ENCODE data around the gene SHISAL1. TPM values are rescaled to one million over a fixed set of nuclear protein-coding genes. Genes with fewer than 3 reads are reported as not detected.

Gene SHISAL1
- total and polyA plus RNA-seq, 10 of the 15 experiments (the other 5 are each of a cell fraction or from before 2014, with no cell fraction given): not detected

DNA sequence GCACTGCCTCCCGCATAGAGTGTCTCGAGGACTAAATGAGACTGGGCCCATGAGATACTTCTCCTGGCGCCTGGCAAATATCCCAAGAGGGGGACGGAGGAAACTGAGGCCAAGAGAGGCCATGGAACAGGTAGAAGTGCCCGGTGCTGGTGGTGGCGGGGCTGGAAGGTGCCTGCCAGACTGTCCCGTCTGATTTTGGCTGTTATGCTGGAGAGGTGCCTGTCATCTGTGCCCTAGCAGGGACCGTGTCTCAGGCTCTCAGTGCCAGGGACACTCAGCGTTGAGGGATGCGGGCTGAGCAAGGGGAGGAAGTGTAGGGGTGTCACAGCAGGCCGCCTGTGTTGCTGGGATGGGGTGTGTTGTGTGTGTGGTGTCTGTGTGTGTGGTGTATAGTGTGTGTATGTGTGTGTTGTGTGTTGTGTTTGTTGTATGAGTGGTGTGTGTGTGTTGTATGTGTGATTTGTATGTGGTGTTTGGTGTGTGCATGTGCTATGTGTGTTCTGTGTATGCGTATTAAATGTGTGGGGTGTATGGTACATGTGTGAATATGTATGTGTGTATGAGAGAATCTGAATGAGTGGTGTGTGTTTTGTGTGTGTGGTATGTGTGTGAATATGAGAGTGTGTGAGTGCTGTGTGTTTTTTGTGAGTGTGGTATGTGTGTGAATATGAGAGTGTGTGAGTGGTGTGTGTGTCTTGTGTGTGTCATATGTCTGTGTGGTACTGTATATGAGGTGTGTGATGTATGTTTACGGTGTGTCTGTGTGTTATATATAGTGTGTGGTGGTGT, 21.3 kb upstream of the SHISAL1 start (continued):
- TF ChIP-seq EP300 (IDR thresholded peaks at IDR 0.05; ENCODE audit: borderline replicate concordance in 1 of 2, control insufficient read depth in 1 of 2, low read depth in 2 of 2, low read length in 2 of 2) (no peak), MEF2A (IDR thresholded peaks at IDR 0.05; ENCODE audit: insufficient read depth, low read depth, low read length) (no peak), JUNB (IDR thresholded peaks at IDR 0.05) (no peak), PAX8 (IDR thresholded peaks at IDR 0.05) (no peak), CEBPB (IDR thresholded peaks at IDR 0.05; ENCODE audit: borderline replicate concordance in 1 of 2, low read depth in 2 of 2, low read length in 2 of 2) (no peak), NFYB (IDR thresholded peaks at IDR 0.05; ENCODE audit: insufficient read depth, low read depth, low read length) (no peak)
- TF ChIP-seq, protein P1, sequence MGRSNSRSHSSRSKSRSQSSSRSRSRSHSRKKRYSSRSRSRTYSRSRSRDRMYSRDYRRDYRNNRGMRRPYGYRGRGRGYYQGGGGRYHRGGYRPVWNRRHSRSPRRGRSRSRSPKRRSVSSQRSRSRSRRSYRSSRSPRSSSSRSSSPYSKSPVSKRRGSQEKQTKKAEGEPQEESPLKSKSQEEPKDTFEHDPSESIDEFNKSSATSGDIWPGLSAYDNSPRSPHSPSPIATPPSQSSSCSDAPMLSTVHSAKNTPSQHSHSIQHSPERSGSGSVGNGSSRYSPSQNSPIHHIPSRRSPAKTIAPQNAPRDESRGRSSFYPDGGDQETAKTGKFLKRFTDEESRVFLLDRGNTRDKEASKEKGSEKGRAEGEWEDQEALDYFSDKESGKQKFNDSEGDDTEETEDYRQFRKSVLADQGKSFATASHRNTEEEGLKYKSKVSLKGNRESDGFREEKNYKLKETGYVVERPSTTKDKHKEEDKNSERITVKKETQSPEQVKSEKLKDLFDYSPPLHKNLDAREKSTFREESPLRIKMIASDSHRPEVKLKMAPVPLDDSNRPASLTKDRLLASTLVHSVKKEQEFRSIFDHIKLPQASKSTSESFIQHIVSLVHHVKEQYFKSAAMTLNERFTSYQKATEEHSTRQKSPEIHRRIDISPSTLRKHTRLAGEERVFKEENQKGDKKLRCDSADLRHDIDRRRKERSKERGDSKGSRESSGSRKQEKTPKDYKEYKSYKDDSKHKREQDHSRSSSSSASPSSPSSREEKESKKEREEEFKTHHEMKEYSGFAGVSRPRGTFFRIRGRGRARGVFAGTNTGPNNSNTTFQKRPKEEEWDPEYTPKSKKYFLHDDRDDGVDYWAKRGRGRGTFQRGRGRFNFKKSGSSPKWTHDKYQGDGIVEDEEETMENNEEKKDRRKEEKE (IDR thresholded peaks at IDR 0.05): no peak
- TF ChIP-seq, protein P2, sequence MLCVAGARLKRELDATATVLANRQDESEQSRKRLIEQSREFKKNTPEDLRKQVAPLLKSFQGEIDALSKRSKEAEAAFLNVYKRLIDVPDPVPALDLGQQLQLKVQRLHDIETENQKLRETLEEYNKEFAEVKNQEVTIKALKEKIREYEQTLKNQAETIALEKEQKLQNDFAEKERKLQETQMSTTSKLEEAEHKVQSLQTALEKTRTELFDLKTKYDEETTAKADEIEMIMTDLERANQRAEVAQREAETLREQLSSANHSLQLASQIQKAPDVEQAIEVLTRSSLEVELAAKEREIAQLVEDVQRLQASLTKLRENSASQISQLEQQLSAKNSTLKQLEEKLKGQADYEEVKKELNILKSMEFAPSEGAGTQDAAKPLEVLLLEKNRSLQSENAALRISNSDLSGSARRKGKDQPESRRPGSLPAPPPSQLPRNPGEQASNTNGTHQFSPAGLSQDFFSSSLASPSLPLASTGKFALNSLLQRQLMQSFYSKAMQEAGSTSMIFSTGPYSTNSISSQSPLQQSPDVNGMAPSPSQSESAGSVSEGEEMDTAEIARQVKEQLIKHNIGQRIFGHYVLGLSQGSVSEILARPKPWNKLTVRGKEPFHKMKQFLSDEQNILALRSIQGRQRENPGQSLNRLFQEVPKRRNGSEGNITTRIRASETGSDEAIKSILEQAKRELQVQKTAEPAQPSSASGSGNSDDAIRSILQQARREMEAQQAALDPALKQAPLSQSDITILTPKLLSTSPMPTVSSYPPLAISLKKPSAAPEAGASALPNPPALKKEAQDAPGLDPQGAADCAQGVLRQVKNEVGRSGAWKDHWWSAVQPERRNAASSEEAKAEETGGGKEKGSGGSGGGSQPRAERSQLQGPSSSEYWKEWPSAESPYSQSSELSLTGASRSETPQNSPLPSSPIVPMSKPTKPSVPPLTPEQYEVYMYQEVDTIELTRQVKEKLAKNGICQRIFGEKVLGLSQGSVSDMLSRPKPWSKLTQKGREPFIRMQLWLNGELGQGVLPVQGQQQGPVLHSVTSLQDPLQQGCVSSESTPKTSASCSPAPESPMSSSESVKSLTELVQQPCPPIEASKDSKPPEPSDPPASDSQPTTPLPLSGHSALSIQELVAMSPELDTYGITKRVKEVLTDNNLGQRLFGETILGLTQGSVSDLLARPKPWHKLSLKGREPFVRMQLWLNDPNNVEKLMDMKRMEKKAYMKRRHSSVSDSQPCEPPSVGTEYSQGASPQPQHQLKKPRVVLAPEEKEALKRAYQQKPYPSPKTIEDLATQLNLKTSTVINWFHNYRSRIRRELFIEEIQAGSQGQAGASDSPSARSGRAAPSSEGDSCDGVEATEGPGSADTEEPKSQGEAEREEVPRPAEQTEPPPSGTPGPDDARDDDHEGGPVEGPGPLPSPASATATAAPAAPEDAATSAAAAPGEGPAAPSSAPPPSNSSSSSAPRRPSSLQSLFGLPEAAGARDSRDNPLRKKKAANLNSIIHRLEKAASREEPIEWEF (IDR thresholded peaks at IDR 0.05; ENCODE audit: insufficient replicate concordance, low read depth, low read length): no peak
- TF ChIP-seq, protein P3, sequence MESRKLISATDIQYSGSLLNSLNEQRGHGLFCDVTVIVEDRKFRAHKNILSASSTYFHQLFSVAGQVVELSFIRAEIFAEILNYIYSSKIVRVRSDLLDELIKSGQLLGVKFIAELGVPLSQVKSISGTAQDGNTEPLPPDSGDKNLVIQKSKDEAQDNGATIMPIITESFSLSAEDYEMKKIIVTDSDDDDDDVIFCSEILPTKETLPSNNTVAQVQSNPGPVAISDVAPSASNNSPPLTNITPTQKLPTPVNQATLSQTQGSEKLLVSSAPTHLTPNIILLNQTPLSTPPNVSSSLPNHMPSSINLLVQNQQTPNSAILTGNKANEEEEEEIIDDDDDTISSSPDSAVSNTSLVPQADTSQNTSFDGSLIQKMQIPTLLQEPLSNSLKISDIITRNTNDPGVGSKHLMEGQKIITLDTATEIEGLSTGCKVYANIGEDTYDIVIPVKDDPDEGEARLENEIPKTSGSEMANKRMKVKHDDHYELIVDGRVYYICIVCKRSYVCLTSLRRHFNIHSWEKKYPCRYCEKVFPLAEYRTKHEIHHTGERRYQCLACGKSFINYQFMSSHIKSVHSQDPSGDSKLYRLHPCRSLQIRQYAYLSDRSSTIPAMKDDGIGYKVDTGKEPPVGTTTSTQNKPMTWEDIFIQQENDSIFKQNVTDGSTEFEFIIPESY (IDR thresholded peaks at IDR 0.05): no peak

Measured in GM12878 (cell line).